Limb (tissue), 2 donors: ENCODE results near the gene XPO4.
"Not testable (repeated sequence)": the region's sequence is repeated elsewhere in the genome, so short reads cannot be mapped to it uniquely, and the experiment has no call there.

ENCODE experiments used
- DNase-seq, 2 donors: peaks; one replicate each; pipeline ENCODE4 v3.0.0-alpha.2; 2016; ENCODE audit errors: extremely low spot score in 2 of 2

The XPO4 gene

GRCh38 chr13:20787180-20787579, 115.4 kb downstream of the XPO4 start:
- no peak for DNase-seq

- no peak for DNase-seq
Observed at GRCh38 chr13:20782116-20782708, 120.3 kb downstream of the XPO4 start.

DNA sequence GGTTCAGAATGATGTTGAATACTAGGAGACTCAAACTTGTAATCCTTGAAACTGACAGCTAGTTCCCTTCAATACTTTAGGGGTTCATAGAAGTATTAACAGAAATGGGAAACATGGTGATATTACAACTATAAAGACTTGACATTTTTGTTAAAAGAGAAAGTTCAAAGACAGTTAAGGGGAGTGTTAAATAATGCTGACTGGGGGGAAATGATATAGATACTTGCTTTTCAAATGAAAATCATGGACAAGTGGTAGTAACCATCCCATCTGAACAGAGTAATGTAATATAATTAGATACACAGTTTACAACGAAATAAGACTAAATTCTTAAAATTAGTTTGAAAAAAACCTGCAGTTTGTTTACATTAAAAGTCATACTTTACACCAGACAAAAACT, 122.2 kb downstream of the XPO4 start:
- no peak for DNase-seq

DNA sequence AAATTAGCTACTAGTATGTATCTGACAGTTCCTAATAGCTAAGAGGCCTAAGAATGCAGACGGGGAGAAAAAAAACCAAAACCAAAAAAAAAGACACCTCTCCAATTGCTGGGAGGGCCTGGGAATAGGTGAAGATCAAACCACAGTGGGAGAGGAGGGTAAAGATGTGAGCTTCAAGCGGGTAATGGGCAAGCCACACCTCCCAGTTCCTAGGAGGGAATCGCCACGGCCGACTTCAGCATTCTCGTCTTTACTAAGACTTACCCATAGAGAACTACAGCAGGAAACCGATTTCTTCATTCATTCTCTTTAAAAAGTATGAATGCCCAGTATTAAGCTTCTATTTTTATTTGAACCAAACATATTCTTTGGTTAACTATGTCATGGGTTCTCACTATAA, 123.1 kb downstream of the XPO4 start:
- DNase-seq = no peak

- no peak for DNase-seq
Observed at GRCh38 chr13:20778311-20778710, 124.2 kb downstream of the XPO4 start.

DNA sequence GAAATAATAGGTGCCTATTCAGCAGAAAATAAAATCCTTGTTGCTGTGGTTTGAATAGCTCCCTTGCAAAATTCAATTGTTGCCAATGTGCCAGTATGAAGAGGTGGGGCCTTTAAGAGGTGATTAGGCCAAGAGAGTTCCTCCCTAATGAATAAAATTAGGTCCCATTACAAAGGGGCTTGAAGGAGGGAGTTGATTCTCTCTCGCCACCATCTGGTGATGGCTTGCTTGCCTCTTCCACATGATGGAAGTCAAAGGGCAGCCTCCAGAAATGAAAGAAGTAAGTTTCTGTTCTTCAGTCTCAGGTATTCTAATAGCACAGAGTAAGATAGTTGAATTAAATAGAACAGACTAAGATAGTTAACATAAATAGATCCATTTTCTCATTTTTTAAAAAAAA, 125.8 kb downstream of the XPO4 start:
- no peak for DNase-seq

- DNase-seq = no peak
Observed at GRCh38 chr13:20775961-20776360, 126.6 kb downstream of the XPO4 start.

DNA sequence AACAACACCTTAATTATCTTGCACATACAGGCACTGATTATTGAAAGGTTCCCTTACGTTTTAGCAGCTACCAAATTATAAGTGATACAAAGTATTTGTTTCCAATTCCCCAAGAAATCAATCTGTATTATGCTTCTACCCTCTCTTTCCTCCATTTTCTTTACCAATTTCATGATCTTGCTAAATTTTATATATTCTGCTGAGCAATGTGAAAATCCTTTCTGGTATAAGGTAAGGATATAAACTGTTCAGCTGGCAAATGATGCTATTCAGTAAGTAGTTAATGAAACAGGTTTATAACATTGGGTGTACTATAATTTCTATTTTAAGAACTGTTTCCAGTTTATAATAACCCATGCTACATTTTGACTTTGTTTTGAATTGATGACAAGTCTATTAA, 127.8 kb downstream of the XPO4 start:
- no peak for DNase-seq

GRCh38 chr13:20773194-20774080, 129.1 kb downstream of the XPO4 start, which contains the start of gene EEF1AKMT1:
Gene EEF1AKMT1 (minus strand): TSS chr13:20773961. CDS start chr13:20757598, 16,363 bp downstream.
- DNase-seq = peak; percentile 95 to 97

DNA sequence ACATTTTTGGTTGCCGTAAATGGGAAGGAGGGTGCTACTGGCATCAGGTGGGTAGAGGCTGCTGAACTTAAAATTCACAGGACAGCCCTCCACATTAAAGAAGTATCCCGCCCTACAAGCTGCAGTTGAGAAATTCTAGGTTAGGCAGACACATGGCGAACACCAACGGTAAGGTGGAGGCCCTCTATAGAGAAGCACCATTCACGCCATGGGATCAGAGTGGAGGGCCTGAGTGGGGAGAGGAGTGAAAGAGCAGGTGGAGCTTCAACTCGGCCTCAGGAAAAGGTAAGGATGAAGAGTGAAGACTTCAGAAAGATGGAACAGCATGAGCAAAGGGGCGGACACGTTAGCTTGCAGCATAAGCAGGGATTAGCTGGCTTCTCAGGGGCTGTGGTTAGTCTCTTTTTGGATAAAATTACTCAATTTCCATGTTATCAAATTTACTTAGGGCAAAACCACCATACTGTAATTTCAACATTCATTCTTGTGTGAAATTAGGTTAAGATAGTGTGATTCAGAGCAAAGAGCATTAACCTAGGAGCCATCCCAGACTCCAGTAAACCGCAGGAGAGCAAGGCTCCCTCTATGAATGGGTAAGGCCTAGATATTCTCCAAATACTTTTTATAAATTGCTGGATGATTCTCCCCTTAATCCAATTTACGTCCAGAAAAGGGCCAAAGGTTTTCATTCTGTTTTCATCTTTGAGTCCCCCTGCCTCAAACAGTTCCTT, 130.0 kb downstream of the XPO4 start:
- no peak for DNase-seq

DNA sequence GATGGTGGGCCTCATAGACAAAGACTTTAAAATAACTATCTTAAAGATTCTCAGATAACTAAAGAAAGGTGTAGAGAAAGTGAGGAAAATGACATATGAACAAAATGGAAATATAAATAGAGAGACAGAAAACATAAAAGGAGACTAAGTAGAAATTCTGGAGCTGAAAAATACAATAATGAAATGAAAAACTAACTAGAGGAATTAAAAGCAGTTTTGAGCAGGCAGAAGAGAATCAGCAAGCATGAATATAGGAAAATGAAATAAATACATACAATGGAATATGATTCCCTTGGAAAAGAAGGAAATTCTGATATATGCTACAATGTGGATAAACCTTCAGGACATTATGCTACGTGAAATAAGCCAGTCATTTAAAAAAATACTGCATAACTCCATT, 132.7 kb downstream of the XPO4 start:
- no peak for DNase-seq

DNA sequence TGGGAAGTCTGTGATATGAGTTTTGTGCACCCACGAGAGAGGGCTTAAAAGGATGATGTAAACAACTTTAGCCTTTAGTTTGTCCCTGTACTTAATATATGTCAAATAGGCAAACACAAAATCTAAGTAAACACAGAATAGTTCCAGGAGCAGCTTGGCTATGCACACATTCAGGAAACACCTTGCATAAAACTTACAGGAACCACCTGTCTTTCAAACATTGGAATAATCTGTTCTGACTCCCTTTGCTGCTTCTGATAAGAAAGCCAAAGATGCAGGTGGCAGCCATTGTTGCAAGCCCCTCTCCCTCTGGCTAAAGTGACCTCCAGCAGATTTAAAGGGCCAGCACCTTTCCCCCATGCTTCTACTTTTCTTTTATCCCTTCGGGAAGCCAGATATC, 133.5 kb downstream of the XPO4 start:
- no peak for DNase-seq

GRCh38 chr13:20767309-20767943, 135.1 kb downstream of the XPO4 start:
- DNase-seq = no peak

GRCh38 chr13:20760872-20761271, 141.7 kb downstream of the XPO4 start:
- no peak for DNase-seq

- no peak for DNase-seq
Observed at GRCh38 chr13:20754009-20754408, 148.5 kb downstream of the XPO4 start.

GRCh38 chr13:20749377-20749776, 153.2 kb downstream of the XPO4 start:
- no peak for DNase-seq

- not testable (repeated sequence) for DNase-seq
Observed at GRCh38 chr13:20743830-20744404, 158.6 kb downstream of the XPO4 start.

DNA sequence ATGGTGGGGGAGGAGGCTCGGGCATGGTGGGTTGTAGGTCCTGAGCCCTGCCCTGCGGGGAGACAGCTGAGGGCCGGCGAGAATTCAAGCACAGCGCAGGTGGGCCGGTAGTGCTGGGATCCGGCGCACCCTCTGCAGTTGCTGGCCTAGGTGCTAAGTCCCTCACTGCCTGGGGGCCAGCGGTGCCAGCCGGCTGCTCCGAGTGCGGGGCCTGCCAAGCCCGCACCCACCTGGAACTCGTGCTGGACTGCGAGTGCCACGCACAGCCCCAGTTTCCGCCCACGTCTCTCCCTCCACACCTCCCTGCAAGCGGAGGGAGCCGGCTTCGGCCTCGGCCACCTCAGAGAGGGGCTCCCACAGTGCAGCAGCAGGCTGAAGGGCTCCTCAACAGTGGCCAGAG, 162.5 kb downstream of the XPO4 start:
- DNase-seq = no peak

GRCh38 chr13:20738616-20739015, 163.9 kb downstream of the XPO4 start:
- no peak for DNase-seq

DNA sequence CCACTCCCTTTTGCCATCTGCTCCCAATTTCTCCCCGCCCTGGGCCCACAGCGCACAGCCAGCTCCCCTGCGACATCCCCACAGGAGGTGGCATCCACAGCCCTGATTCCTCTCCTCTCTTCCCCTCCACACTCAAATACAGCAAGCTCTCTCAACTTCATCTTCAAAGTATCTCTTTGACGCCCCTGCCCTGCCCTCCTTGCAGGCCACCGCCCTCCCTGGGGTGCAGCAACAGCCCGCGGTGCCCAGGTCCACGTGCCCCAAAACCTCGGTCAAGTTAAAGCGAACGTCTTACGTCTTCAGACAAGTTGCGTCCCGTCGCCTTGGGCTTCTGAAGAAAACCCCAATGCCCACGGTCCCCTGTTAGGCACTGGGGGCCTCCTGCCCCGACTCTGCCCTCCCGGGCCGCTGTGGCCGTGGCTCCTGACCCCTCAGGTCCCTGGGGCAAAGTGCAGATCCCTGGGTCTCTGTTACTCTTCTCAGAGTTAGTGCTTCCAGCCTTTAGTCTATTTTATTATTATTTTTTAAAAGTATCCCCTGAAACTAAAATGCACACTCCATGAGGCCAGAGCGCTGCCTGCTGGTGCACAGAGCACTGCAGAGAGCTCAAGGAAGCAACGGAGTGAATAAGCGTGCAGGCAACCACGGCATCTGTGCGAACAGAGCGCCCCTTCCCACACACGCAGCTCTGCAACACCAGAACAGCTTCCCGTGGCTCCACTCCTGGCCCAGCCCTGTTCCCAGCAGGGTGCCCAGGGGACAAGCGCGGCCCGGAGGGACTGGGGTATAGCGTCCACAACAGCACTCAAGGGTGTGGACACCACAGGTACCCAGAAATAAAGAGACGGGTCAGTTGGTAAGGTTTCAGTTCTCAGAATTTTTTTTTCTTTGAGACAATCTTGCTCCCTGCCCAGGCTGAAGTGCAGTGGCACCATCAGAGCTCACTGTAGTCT, 172.6 kb downstream of the XPO4 start:
- no peak for DNase-seq
